Urothelium cell line (cell line): ENCODE measurements around the gene LTBP1.
A peak's percentile ranks its signal among the peaks of the same experiment; 100 is the strongest.

Experiments
- DNase-seq: peaks from one replicate; pipeline ENCODE4 v3.0.0; 2011; ENCODE audit warnings: low spot score, mixed read lengths
- FAIRE-seq: peaks from 2 replicates; lab custom pipeline; 2011; peaks lifted over from hg19 to GRCh38; lab: Jason Lieb, UNC

LTBP1 gene

DNA sequence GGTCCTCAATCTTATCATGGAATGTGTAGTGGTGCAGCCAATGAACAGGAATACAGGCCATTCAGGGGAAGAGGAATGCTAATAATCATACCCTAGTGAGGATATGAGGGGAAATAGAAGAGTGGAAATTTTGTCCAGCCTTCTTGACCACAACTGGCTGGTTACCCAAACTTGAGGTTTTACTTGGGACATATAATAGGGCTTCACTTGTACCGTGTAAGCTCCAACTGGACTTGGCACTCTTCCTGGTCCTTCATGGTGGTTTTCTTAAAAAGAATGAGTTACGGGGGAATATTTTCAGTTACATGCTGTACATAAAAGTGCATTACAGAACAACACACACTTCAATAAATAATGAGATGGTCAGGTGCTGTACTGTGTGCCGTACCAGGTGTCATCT, 294.8 kb downstream of the LTBP1 start:
- FAIRE-seq (no peak), DNase-seq (no peak)

DNA sequence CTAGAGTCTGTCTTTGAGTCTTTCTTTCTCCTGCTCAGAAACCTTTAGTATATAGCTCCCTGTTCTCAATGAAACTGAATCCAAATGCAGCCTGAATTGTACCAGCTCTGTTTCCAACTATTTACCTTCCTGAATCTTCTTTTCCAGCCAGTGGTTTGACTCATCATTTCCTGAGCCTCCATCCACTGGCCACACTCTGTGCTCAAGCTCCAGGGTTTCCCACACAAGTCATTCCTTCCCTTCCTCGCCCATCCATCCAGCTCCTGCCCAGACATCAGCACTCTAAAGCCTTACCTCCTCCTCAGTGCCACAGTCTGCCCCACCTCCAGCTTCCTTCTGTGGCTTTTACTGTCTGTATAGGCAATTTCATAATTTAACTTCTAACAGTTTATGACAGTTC, 296.1 kb downstream of the LTBP1 start:
- FAIRE-seq = no peak
- peak; percentile 29 for DNase-seq

DNA sequence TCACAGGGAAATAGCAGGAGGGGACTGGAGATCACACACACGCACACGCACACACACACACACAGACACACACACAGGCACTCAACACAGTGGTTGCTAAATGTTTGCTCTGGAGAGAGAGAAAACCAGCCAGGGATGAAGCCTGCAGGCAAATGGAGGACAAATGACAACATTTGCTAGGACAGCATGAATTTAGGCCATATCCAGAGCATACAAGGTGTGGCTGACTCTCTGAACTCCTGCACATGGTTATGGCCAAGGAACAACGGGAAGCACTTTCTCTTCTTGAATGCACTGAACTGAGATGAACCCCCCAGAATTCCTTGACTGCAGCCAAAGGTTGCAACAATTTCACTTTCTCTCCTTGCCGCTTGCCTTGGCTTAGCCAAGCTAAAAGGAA, 299.7 kb downstream of the LTBP1 start:
- FAIRE-seq (no peak), DNase-seq (no peak)

DNA sequence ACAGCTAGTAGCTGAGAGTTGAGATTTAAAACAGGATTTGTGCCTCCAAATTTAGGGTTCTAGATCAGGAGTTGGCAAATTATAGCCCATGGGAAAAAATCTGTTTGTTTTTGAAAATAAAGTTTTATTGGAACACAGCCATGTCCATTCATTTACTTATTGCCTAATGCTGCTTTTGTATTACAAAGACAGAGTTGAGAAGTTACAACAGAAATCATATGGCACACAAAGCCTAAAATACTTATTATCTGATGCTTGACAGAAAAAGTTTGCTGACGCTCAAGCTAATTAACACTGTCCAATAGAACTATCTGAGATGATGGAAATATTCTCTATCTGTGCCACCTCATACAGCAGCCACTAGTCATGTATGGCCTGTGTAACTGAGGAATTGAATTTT, 300.6 kb downstream of the LTBP1 start:
- no peak for FAIRE-seq
- no peak for DNase-seq

DNA sequence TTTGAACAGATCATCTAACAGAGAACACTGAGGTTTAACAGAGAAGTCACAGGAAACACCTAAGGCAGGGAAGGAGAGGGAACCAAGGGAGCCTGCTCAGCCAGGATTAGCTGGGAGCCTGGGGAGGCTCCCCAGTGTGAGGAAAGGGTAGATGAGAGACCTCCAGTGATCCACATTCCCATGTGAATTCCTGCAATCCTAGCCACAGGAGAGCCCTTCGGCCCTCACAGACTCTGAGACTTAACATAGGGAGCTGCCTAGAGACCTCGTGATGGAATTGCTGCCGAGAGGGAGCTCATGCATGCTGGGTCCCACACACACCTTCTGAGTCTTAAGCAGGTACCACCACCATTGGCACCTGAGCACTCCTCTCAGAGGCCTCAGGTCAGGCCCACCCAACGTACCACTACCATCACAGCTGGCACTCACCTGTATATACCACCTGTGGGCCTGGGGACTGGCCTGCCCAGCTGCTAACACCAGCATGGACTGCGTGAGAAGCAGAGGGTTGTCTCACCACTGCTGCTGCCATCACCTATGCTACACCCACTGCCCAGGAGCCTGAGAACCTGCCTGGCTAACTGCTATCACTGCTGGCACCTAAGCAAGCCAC, 303.8 kb downstream of the LTBP1 start:
- no peak for FAIRE-seq
- no peak for DNase-seq

DNA sequence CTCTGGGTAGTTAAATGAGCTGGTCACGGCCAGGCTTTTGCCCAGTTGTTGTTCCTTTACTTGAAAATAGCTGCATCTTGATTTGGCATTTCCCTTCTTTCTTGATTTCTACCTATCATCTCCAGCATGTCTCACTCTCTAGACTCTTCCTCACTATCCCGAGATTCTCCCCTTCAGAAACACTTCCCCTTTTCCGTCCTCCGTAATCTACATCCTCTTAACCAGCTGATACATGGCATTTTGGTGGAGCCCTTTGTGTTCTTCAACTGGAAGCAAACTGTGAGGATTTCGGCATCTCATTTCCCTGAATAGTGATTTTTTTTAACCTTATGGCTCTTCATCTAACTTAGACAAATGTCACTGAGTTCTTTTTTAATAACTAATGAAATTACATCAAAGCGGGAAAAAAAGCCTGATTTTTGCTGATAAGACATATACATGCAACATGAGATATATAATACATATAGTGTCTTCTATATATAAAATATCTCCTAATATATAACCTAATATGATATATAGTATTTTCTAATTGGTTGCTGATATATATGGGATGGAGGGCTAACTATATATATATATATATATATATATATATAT, 309.5 kb downstream of the LTBP1 start:
- DNase-seq = no peak
- no peak for FAIRE-seq

DNA sequence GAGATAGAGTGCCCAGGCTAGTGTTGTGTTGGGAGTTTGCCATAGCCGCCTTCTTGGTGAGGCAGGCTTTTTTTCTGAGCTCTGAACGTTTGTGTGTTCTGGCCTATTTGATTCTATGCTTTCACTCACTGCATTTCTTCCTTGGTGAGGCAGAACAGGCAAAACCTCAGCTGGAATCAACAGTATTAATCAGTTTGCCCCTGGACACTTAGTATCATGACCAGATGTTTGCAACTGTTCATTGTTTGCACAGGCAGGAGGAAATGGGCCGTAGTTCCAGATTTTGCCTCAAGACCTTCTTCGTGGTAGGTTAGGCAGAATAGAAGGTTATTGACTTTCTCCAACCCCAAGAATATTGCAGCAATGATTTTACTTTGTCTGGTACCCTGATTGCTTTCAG, 311.6 kb downstream of the LTBP1 start:
- FAIRE-seq (no peak), DNase-seq (no peak)

DNA sequence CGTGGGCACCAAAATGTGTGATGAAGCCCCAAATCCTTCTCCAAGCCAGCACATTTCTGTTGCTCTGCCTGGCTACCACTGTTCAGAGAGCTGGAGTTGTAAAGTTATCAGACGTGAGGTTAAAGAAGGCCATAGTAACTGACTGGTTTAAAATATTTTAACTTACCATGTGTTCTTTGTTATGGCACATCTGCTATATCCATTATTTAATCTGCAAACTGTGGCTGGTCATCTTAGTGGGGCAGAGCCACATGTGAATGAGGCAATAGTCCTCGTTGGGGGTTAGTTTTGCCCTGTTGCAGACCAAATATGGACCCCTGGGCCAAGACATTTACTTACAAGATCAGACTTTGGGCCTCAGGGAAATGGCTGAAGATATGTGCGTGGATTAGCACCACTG, 315.3 kb downstream of the LTBP1 start:
- DNase-seq (no peak), FAIRE-seq (no peak)

DNA sequence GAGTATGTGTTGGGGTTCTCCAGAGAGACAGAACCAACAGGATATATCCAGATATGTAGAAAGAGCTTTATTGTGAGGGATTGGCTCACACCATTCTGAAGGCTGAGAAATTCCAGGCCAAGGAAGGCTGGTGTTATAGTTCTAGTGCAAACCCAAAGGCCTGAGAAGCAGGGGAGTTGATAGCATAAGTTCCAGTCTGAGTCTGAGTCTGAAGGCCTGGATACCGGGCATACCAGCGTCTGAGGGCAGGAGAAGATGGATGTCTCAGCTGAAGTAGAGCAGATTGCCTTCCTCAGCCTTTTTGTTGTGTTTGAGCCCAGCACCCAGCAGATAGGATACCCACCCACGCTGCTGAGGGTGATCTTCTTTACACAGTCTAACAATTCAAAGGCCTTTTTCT, 318.0 kb downstream of the LTBP1 start:
- FAIRE-seq (no peak), DNase-seq (no peak)

DNA sequence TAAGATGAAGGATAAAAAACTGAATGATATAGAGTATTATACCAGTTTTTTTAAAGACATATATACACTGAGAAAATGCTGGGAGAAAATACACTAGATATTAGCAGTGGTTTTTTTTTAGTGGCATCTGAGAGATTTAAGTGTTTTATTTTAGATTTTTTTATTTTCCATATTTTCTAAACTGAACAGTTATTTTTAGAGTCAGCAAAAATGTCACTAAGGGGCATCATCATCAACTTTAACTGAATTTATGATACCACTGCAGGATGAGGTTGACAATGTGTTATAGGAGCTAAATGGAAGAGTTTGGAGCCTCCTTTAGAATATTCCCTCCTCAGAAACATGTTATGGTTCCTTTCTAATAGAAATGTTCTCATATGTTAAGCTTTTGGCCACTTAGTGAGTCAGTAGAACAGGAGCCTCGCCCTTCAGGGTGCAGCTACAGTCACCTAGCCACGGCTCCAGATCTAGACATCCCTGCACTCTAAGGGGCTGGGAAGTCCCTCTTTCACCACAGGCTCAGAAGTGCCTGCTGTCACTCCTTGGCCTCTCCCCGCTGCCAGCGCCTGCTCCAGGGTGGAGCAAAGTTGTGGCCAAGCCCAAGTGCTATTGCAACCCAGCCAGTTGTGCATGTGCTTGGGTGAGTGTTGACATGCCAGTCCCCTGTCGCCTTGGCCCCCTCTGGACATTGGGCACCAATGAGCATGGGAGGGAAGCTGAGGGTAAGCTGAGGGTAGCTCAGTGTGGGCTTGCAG, 319.0 kb downstream of the LTBP1 start:
- FAIRE-seq (no peak), DNase-seq (no peak)

DNA sequence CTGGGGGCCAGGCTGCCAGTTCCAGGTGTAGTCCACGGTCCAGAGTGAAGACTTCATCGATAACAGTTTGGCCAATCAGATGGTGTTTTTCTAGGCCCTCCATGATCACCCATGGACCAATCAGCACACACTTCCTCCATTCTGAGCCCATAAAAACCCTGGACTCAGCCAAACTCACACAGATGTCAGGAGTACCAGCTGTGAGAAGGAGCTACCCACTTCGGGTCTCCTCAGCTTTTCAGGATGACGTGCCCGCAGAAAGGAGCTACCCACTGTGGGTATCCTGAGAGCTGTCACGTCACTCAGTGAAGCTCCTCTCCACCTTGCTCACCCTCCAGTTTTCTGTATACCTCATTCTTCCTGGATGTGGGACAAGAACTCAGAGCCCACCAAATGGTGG, 319.7 kb downstream of the LTBP1 start:
- DNase-seq (no peak), FAIRE-seq (no peak)

DNA sequence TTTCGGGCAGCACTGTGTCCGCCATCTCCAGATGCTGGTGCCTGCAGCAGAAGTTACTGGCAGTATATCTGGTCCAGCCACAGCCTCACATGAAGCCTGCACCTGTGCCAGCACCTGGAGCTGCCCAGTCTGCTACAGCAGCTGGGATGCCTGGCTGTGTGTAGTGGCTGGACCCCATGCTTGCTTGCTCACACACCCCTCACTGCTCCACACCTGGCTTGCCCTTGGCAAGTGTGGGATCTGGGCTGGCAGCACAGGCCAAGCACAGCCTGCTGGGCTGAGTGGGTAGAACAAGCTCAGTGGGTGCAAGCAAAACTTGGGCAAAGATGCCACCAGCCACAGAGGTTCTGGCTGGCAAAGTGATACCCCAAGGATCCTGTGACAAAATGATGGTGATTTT, 320.3 kb downstream of the LTBP1 start:
- no peak for FAIRE-seq

DNA sequence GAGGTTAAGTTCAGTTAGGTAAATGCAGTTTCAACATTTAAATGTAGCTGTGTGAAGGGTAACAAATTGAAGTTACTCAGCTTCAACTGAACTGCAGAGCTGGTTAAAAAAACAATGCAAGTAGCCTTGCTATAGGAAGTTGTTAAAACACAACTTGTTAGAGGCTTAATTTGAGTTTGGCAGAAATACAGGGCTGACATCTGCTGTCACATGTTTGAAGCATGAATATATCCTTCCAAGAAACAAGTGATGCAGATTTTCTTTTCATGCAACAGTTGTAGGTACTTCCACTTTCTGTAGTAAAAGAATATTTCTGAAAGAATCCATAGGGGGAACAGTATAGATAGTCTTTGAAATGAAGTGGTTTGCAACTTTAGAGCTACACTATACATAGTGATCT, 321.0 kb downstream of the LTBP1 start:
- DNase-seq (no peak), FAIRE-seq (no peak)

More for the DNA sequence above, 320.3 kb downstream of the LTBP1 start:
- DNase-seq = no peak

DNA sequence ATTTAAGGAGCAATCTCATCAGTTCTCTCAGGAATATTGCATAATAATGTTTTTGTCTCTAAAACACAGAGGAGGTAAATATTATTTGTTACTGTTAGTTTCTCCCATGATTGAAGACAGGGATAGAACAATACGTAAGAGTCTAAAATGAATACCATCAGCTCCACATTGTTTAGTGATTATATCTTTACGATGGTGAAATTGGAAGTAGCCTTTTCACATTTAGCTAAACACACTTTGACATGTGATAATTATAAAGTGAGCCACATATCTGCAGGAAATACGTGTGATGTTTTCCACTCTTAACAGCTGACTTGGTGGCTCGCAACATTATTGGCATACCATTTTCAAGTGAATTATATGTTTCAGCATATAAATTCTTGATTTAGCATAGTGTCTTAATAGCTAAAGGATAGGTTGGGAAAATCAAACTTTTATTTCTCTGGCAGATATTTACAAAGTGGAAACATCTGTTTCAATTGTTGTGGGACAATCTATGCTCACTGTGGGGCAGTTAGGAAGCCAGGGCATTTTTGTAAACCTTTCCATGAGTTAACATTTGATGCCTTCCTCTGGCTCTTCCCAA, 321.6 kb downstream of the LTBP1 start:
- DNase-seq (no peak), FAIRE-seq (no peak)

DNA sequence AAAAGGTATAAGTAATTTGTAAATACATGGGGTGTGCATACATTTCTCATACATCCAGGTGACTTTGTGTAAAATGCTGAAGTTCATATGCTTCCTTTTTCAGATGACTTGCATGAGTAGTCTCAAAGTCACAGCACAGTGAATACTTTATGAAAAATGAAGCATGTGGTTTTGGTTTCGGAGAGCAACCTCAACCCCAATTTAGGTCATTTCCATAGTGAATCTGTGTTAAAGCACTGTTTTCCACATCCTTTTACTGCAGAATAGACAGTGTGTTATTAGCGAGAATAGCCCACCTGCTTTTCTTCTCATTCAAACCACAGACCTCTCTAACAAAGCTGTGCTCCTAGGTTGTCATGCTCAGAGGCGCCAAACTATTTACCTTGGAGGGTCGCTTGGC, 325.2 kb downstream of the LTBP1 start:
- no peak for FAIRE-seq

DNA sequence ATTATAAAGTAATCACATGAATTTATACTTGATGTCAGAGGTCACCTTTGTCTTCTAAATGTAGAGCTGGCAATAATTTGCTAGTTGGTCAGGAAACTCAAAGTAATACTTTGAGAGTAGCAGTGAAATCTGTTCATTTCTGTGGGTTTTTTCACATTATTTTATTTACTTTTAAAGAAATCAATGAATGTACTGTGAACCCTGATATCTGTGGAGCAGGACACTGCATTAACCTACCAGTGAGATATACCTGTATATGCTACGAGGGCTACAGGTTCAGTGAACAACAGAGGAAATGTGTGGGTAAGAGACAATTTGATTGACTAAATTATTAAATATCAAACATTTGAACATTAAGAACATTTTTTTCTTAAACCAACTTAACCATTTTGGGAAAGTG, 326.7 kb downstream of the LTBP1 start:
- no peak for FAIRE-seq

More for the DNA sequence above, 325.2 kb downstream of the LTBP1 start:
- DNase-seq = no peak

DNA sequence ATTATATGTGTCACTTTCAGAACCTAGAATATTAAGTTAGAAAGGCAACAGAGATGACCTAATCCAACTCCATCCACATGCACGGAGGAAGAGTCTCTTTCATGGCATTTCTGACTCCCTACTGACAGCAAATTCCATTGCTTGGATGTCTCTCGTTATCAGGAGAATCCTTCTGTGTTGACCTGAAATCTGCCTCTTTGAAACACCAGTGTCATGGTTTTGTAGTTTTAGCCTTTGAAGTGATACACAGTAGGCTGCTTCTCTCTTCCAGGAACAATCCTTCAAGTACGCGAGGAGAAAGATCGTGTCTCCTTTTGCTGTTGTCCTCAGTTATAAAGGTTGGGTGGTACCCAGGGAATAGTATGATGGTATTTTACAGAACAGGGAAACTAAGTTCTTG, 327.8 kb downstream of the LTBP1 start:
- DNase-seq (no peak), FAIRE-seq (no peak)

More for the DNA sequence above, 326.7 kb downstream of the LTBP1 start:
- DNase-seq = no peak

DNA sequence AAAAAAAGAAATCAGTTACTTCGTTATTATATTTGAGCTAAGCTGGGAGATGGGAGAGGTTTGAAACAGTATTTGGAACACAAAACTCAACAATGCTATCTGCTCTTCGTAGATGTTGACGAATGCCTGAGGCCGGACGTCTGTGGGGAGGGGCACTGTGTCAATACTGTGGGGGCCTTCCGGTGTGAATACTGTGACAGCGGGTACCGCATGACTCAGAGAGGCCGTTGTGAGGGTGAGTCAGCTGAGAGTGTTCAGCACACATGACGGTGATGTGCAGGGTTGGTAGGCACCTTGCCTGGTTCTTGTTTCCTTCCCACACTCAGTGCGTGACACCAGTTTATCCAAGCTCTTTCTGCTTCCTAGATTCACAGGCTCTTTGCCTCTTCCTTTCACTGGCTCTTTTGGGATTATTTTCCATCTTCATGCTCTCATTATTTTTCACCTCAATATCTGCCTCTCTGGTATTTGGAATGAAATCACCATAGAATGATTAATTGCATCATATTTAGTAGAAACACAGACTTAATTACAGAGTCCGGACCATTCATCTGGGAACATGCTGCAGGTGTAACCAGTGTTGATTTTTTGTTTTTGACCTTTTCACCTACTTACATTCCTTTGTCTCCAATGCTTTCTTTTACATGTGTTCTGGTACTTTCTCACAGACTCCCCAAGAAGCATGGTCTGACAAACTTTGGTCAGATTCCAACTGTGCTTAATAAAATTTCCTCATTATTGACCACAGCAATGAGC, 329.1 kb downstream of the LTBP1 start:
- FAIRE-seq (peak; percentile 73), DNase-seq (peak; percentile 95)

DNA sequence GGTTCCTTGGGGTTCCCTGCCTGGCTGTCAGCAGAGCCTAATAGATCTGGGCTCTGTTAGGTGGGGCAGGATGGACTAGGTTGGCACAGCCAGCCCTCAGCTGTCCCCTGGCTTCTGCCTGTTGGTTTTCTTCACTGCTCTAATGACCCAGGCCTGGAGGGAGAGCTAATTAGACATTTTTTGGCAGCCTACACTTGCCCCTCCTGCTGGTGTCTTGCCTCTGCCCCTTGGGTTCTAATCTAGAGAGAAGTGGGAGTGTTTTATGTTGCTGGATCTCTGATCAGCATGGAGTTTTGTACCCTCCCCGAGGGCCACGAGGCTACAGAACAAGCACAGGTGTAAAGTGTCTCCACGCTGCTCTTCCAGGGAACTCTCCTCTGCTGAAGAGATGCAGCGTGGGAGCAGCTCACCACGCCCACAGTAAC, 330.3 kb downstream of the LTBP1 start:
- DNase-seq (no peak), FAIRE-seq (no peak)

DNA sequence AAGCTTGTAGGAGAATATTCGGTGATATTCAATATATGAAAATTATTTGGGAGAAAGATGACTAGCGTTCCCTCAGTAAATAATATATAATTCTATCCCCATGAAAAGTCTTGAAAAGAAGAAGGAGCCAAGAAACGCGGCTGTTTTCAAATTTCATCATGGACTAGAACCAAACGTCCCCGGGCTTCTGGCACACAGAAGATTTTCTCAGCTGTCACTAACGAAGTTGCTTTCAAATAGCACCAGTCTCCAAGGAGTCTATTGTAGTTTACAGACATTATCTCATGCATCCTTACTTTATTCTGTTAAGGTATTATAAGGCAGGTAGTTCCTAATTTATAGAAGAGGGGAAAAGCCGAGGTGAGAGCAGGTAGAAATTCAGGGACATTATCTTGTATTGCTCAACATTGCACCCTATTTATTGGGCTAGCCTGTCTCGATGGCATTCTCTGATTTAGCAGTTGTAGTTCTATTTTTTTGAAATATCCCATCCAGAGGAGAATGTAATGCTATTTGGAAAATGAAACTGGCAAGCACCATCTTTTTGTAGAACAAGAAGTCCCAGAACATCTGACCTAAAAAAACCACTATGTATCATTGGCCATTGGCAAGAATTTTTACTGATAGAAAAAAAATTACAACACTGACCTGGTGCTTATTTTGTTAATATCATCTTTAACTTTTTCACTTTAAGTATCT, 331.6 kb downstream of the LTBP1 start:
- no peak for DNase-seq
- FAIRE-seq = no peak

DNA sequence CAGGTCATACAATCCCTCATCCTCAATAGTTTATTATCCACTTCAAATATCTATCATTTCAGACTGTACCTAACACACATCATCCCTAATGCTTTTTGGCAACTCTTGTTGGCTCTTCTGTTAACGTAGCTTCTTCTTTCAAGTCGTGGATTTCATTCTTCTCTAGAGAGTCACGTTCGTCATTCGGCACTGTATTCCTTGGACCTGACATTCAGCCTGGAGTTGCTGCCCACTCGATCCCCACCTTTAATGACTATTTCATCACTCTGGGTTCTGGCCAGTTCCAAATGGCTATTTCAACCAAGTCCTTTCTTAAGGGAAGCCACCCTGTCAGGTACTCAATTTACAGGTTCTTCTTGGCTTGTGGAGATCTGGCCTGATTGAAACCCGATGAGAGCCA, 337.5 kb downstream of the LTBP1 start:
- FAIRE-seq (no peak), DNase-seq (no peak)
